ENCODE data around the gene AGAP1. TPM values are rescaled to one million over a fixed set of nuclear protein-coding genes. Genes with fewer than 3 reads are reported as not detected.
A peak's percentile ranks its signal among the peaks of the same experiment; 100 is the strongest.

The AGAP1 gene
- total RNA-seq, 1 experiment from 2014 or later, result 25.8 TPM

- Mint-ChIP-seq H3K4me1 (peaks cover 5 to 6% of the 10 kb centered on the region in 2 experiments), H3K4me3 (no peak overlapping the region), H3K36me3 (ENCODE audit: insufficient read depth in 1 of 3, low read depth in 3 of 3) (peaks cover 1 to 3% (median 1%) of the 10 kb centered on the region in 3 experiments; a peak in 6 of 7 replicates), H3K27me3 (ENCODE audit: low read depth) (no peaks in the 10 kb centered on the region), H3K9me3 (no peaks in the 10 kb centered on the region), H3K27ac (peak overlapping the region in 2 of 3 experiments; percentile 18 to 25; a peak in 1 of 7 replicates)
- Histone ChIP-seq H2BK120ac (ENCODE audit: low read depth, low read length, poor library complexity, severe bottlenecking) (no peak overlapping the region), H3K4me1 (ENCODE audit: insufficient read depth, low read length) (no peaks in the 10 kb centered on the region), H4K91ac (ENCODE audit: insufficient read length, low read depth, low read length) (no peak overlapping the region), H2AFZ (ENCODE audit: low read length) (no peak overlapping the region), H3K79me2 (ENCODE audit: insufficient read depth, low read length) (no peaks in the 10 kb centered on the region), H3K9me3 (ENCODE audit: control insufficient read depth, low read depth, low read length) (no peaks in the 10 kb centered on the region), H2BK5ac (ENCODE audit: insufficient read length, low read length) (no peak overlapping the region), H4K8ac (replicated peaks; ENCODE audit: insufficient read length, low read depth, low read length) (no peak overlapping the region), H3K23me2 (ENCODE audit: insufficient read length, low read depth, low read length, poor library complexity, severe bottlenecking) (no peaks in the 10 kb centered on the region), H3K23ac (ENCODE audit: insufficient read length, low read depth, low read length) (no peak overlapping the region), H3K9ac (ENCODE audit: extremely low read depth, insufficient read length, low read length) (no peak overlapping the region), H3K56ac (ENCODE audit: insufficient read length, low read depth, low read length) (no peak overlapping the region), H3K79me1 (ENCODE audit: insufficient read depth, low read depth, low read length, poor library complexity, severe bottlenecking) (no peaks in the 10 kb centered on the region), H4K5ac (ENCODE audit: insufficient read length, low read depth, low read length) (no peak overlapping the region), H2BK15ac (ENCODE audit: low read depth, low read length) (no peak overlapping the region), H3K14ac (ENCODE audit: insufficient read depth, low read length) (no peak overlapping the region), H4K20me1 (ENCODE audit: control insufficient read depth, insufficient read depth, insufficient read length) (no peaks in the 10 kb centered on the region), H3K18ac (ENCODE audit: insufficient read length, low read depth, low read length) (no peak overlapping the region), H2BK20ac (ENCODE audit: low read depth, low read length, poor library complexity, severe bottlenecking) (no peak overlapping the region), H3T11ph (ENCODE audit: low read length) (no peak overlapping the region), H2BK12ac (ENCODE audit: insufficient read length, low read depth, low read length) (no peak overlapping the region), H2AK5ac (ENCODE audit: insufficient read length, low read length) (no peak overlapping the region), H3K27ac (ENCODE audit: insufficient read length, low read depth, low read length) (no peak overlapping the region), H3K4me2 (ENCODE audit: insufficient read depth, insufficient read length, low read length) (no peak overlapping the region), H3K4ac (ENCODE audit: low read depth, low read length) (no peak overlapping the region), H3K27me3 (ENCODE audit: insufficient read depth, low read length) (no peaks in the 10 kb centered on the region)
- no CpG with 5 or more reads among the region's 10 CpGs for WGBS (ENCODE audit: extremely low coverage, insufficient read length, low lambda C conversion rate)
- TF ChIP-seq, protein P1, sequence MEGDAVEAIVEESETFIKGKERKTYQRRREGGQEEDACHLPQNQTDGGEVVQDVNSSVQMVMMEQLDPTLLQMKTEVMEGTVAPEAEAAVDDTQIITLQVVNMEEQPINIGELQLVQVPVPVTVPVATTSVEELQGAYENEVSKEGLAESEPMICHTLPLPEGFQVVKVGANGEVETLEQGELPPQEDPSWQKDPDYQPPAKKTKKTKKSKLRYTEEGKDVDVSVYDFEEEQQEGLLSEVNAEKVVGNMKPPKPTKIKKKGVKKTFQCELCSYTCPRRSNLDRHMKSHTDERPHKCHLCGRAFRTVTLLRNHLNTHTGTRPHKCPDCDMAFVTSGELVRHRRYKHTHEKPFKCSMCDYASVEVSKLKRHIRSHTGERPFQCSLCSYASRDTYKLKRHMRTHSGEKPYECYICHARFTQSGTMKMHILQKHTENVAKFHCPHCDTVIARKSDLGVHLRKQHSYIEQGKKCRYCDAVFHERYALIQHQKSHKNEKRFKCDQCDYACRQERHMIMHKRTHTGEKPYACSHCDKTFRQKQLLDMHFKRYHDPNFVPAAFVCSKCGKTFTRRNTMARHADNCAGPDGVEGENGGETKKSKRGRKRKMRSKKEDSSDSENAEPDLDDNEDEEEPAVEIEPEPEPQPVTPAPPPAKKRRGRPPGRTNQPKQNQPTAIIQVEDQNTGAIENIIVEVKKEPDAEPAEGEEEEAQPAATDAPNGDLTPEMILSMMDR (conservative IDR thresholded peaks at IDR 0.05), result no peak
- no peak for DNase-seq
Observed at GRCh38 chr2:235827585-235827992, 333.7 kb downstream of the AGAP1 start.

Measured in H9 (cell line).